Body of pancreas (tissue), 4 donors: ENCODE data around the gene GRIFIN. TPM values are rescaled to one million over a fixed set of nuclear protein-coding genes. Genes with fewer than 3 reads are reported as not detected.

Experiments used
- ATAC-seq: fragments of 150-250 bp; one replicate; pipeline ENCODE4 v1.9.1; 2016
- DNase-seq, 4 donors: peaks; one replicate each; pipeline ENCODE4 v3.0.0-alpha.2; 2019
- H3K27ac ChIP-seq, 4 donors: fragments of 200-600 bp; sonication (generic); 1 replicate in 3 of 4; 2 replicates in 1 of 4; pipeline versions ENCODE4 v1.5.1 to v1.6.1; 2016 to 2019; ENCODE audit warnings: mild to moderate bottlenecking in 1 of 4, mixed read lengths in 1 of 4, moderate library complexity in 1 of 4
- H3K27me3 ChIP-seq, 2 donors: fragments of 200-600 bp; sonication (generic); one replicate each; pipeline ENCODE4 v1.6.0; 2016; ENCODE audit warnings: mild to moderate bottlenecking in 1 of 2
- H3K36me3 ChIP-seq, 2 donors: fragments of 200-600 bp; sonication (generic); replicated peaks in 1 of 2; 2 replicates each; pipeline ENCODE4 v1.5.1; 2016; ENCODE audit warnings: low read depth in 2 of 2; ENCODE audit not compliant: insufficient read depth in 1 of 2
- H3K4me1 ChIP-seq: fragments of 200-600 bp; sonication (generic); one replicate; pipeline ENCODE4 v1.6.0; 2016
- H3K4me3 ChIP-seq, 2 donors: fragments of 200-600 bp; sonication (generic); 1 replicate in 1 of 2; 2 replicates in 1 of 2; pipeline ENCODE4 v1.5.1; 2016 to 2019
- H3K9me3 ChIP-seq, 3 donors: fragments of 200-600 bp; sonication (generic); 1 replicate in 2 of 3; 2 replicates in 1 of 3; pipeline ENCODE4 v1.5.1; 2016
- CTCF ChIP-seq, 7 experiments: fragments of 450-650 bp in 4 of 7; fragments of 200-600 bp in 3 of 7; sonication (generic) in 3 of 7; IDR thresholded peaks; one replicate each; pipeline ENCODE4 v1.5.1; 2016 to 2019; ENCODE audit warnings: antibody characterized with exemption in 7 of 7
- POLR2A ChIP-seq, 3 donors: fragments of 450-650 bp; IDR thresholded peaks; one replicate each; pipeline ENCODE4 v1.6.1; 2016; ENCODE audit warnings: antibody characterized with exemption in 3 of 3, mild to moderate bottlenecking in 2 of 3
- WGBS, 2 donors: methylation state at CpG; one replicate each; pipeline ENCODE4 v1.1.5; 2017; 5-methylcytosine and 5-hydroxymethylcytosine counted together
- intact Hi-C: fragments of 100-400 bp; cut with DNase I; formaldehyde crosslinking; loops from one replicate; pipeline ENCODE4 v1.15.1; 2023
- total RNA-seq, 2 donors: library from RNA; depleted of rRNA; stranded (reverse); fragments of >200 nt; gene quantifications; one replicate each; pipeline ENCODE4 v1.1.0, GENCODE V29; 2016

GRIFIN gene
- total RNA-seq, 2 donors from 2014 or later = not detected

GRCh38 chr7:2440608-2441245, 35.5 kb downstream of the GRIFIN start:
- H3K36me3 ChIP-seq = no peaks in the 10 kb centered on the region
- peak; percentile 74 for ATAC-seq
- WGBS, 2 donors = 24 to 33% methylated on average over 12 to 21 of the region's 21 CpGs

DNA sequence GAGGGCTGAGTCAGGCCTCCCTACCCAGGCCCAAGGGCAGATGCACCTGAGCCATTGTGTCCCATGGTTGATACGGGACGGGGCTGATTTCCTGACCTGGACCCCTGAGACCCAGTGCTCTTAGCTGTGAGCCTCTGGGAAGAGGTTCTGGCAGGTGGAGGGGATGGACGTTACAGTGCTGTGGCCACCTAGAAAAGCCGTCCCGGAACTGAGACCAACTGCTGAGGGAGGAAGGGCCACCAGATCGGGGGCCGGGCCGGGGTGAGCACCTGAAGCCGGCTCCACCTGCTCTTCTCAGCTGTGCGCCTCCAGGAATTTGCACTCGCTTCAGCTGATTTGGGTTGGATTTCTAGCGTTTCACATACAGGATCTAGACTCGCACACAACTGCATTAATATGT, 37.4 kb downstream of the GRIFIN start:
- 93 to 100% methylated on average over 3 to 13 of the region's 13 CpGs for WGBS, 2 donors
- intact Hi-C loops = no loop called here
- no peaks in the 10 kb centered on the region for H3K27me3 ChIP-seq
- ATAC-seq (no peak), DNase-seq (no peak)
- peaks cover 19% of the 10 kb centered on the region for H3K4me1 ChIP-seq
- TF ChIP-seq POLR2A (IDR thresholded peaks at IDR 0.05) (no peak), CTCF (IDR thresholded peaks at IDR 0.05) (no peak)
- H3K9me3 ChIP-seq = no peaks in the 10 kb centered on the region
- H3K4me3 ChIP-seq = no peak overlapping the region
- H3K27ac ChIP-seq = no peak overlapping the region
- H3K36me3 ChIP-seq = no peaks in the 10 kb centered on the region

More at GRCh38 chr7:2440608-2441245, 35.5 kb downstream of the GRIFIN start:
- TF ChIP-seq CTCF (IDR thresholded peaks at IDR 0.05) = no peak
- no peak for TF ChIP-seq POLR2A (IDR thresholded peaks at IDR 0.05)
- peak; percentile 63 to 80 (median 70) for DNase-seq
- Histone ChIP-seq H3K4me3 (no peak overlapping the region), H3K9me3 (no peaks in the 10 kb centered on the region), H3K27ac (peak overlapping the region; percentile 39 to 76 (median 60)), H3K4me1 (peaks cover 19% of the 10 kb centered on the region), H3K27me3 (no peaks in the 10 kb centered on the region)
- intact Hi-C loops = no loop called here

GRCh38 chr7:2438186-2438585, 38.0 kb downstream of the GRIFIN start:
- intact Hi-C loops = no loop called here
- DNase-seq (no peak), ATAC-seq (no peak)
- no peak overlapping the region for H3K27ac ChIP-seq
- H3K4me1 ChIP-seq = peaks cover 19% of the 10 kb centered on the region
- H3K36me3 ChIP-seq = peaks cover 0 to 2% of the 10 kb centered on the region in 2 donors
- WGBS, 2 donors = 88 to 94% methylated on average over 6 of the region's 7 CpGs
- no peaks in the 10 kb centered on the region for H3K27me3 ChIP-seq
- H3K4me3 ChIP-seq = no peak overlapping the region
- no peaks in the 10 kb centered on the region for H3K9me3 ChIP-seq
- no peak for TF ChIP-seq CTCF (IDR thresholded peaks at IDR 0.05)
- no peak for TF ChIP-seq POLR2A (IDR thresholded peaks at IDR 0.05)

DNA sequence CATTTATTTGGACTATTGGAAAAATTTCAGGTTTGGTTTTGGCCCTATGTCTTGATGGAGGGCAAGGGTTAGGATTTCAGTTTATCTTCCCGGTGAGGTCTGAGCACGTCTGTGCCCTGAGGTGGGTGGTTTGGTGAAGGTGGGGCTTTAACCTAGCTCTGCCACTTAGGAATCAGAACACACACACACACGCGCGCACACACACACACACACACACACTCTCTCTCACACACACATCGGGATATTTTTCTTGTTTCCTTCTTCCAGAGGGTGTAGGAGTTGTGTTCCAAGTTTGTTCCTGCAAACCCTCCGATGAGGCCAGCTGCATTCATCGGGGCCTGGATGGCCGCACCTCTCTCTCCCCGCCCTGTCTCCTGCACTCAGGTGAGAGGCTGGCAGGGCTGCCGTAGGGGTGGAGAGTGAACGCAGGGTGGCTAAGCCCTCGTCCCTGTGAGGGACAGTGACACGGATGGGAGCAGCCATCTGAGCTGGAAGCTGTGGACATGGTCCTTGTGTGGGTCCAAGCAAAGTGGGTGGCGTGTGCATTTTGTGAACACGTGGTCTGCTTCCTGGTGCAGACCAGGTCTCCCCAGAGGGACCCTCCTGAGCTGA, 38.6 kb downstream of the GRIFIN start:
- H3K4me3 ChIP-seq = no peak overlapping the region
- no peak for DNase-seq
- TF ChIP-seq POLR2A (IDR thresholded peaks at IDR 0.05) = no peak
- no peak for TF ChIP-seq CTCF (IDR thresholded peaks at IDR 0.05)
- H3K4me1 ChIP-seq = peaks cover 21% of the 10 kb centered on the region
- H3K9me3 ChIP-seq = no peaks in the 10 kb centered on the region
- no peaks in the 10 kb centered on the region for H3K27me3 ChIP-seq
- WGBS, 2 donors = 84 to 90% methylated on average over 12 to 16 of the region's 16 CpGs
- H3K36me3 ChIP-seq = peaks cover 0 to 6% of the 10 kb centered on the region in 2 donors
- intact Hi-C loops = no loop called here
- no peak for ATAC-seq
- no peak overlapping the region for H3K27ac ChIP-seq

DNA sequence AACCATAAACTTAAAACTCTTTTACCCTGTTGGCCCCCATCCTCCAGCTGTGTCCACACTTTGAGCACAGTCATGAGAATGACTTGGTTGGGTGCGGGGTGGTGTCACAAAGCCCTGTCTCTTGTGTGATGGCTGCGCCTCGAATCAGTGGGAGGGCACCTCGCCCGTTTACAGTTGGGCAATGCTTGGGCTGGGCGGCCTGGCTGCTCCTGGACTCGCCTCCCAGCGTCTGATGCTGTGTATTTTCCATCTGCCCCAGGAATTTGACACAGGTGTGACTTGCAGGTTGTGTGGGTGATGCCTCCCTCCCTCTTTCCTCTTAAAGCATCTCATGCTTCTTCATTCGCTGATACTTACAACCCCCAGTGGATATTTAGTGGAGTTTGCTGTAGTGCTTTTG, 39.1 kb downstream of the GRIFIN start:
- TF ChIP-seq POLR2A (IDR thresholded peaks at IDR 0.05) (no peak), CTCF (IDR thresholded peaks at IDR 0.05) (no peak)
- Histone ChIP-seq H3K4me1 (peaks cover 26% of the 10 kb centered on the region), H3K36me3 (peaks cover 0 to 6% of the 10 kb centered on the region in 2 donors), H3K9me3 (no peaks in the 10 kb centered on the region), H3K27ac (no peak overlapping the region), H3K4me3 (no peak overlapping the region), H3K27me3 (no peaks in the 10 kb centered on the region)
- intact Hi-C loops = no loop called here
- ATAC-seq (no peak), DNase-seq (no peak)
- 83 to 91% methylated on average over 9 of the region's 9 CpGs for WGBS, 2 donors
